SK-N-SH (cell line): ENCODE results near the gene KRT20. TPM values are rescaled to one million over a fixed set of nuclear protein-coding genes. Genes with fewer than 3 reads are reported as not detected.

Source experiments
- CTCF ChIA-PET: fragments of 300-600, 350-600 bp; formaldehyde crosslinking; extraction: SDS; loops from one replicate; lab custom pipeline; 2021; lab: Yijun Ruan, JAX
- POLR2A ChIA-PET: fragments of 350-600 bp; sonication (Branson Sonifier 250); formaldehyde crosslinking; extraction: SDS; loops from one replicate; lab custom pipeline; 2020; ENCODE audit warnings: antibody characterized with exemption, inconsistent platforms; lab: Yijun Ruan, JAX
- DNase-seq: peaks from one replicate; pipeline ENCODE4 v3.0.0; 2012
- H2AFZ ChIP-seq: fragments of 200-600 bp; sonication (generic); 2 replicates; pipeline ENCODE4 v1.8.1; 2016; ENCODE audit warnings: antibody characterized with exemption, mild to moderate bottlenecking, low read depth
- H3F3A ChIP-seq: fragments of 200-600 bp; sonication (generic); replicated peaks from 2 replicates; pipeline ENCODE3; 2016; ENCODE audit warnings: antibody characterized with exemption, mild to moderate bottlenecking; ENCODE audit not compliant: insufficient read depth
- H3K27ac ChIP-seq, 2 experiments: fragments of 200-500 bp in 1 of 2; fragments of 200-600 bp in 1 of 2; sonication (Bioruptor generic) in 1 of 2; sonication (generic), shearing (Covaris generic) in 1 of 2; 2 replicates each; pipeline versions ENCODE4 v1.5.1 to v1.6.1; 2014 to 2016; ENCODE audit warnings: low read depth in 2 of 2, inconsistent platforms in 1 of 2, low read length in 1 of 2, mild to moderate bottlenecking in 1 of 2, mixed read lengths in 1 of 2
- H3K27me3 ChIP-seq: fragments of 200-600 bp; sonication (generic), shearing (Covaris generic); 2 replicates; pipeline ENCODE4 v1.6.1; 2016; ENCODE audit warnings: mixed run types; ENCODE audit not compliant: insufficient read depth
- H3K36me3 ChIP-seq, 2 experiments: fragments of 200-500 bp in 1 of 2; fragments of 200-600 bp in 1 of 2; sonication (Bioruptor generic) in 1 of 2; sonication (generic) in 1 of 2; replicated peaks in 1 of 2; 2 replicates each; pipeline versions ENCODE3 to v1.5.1; 2014 to 2016; ENCODE audit warnings: low read length in 1 of 2, mild to moderate bottlenecking in 1 of 2; ENCODE audit not compliant: insufficient read depth in 2 of 2, control insufficient read depth in 1 of 2
- H3K4me1 ChIP-seq, 2 experiments: fragments of 200-500 bp in 1 of 2; fragments of 200-600 bp in 1 of 2; sonication (Bioruptor generic) in 1 of 2; sonication (generic), shearing (Covaris generic) in 1 of 2; 2 replicates each; pipeline versions ENCODE4 v1.5.1 to v1.6.1; 2014 to 2016; ENCODE audit warnings: low read depth in 1 of 2, low read length in 1 of 2, mixed run types in 1 of 2; ENCODE audit not compliant: insufficient read depth in 2 of 2, control insufficient read depth in 1 of 2
- H3K4me2 ChIP-seq: fragments of 200-600 bp; sonication (generic), shearing (Covaris generic); 2 replicates; pipeline ENCODE4 v1.6.1; 2017; ENCODE audit warnings: mixed run types
- H3K4me3 ChIP-seq, 2 experiments: fragments of 200-500 bp in 1 of 2; fragments of 200-600 bp in 1 of 2; sonication (Bioruptor generic) in 1 of 2; sonication (generic), shearing (Covaris generic) in 1 of 2; 2 replicates each; pipeline versions ENCODE4 v1.5.1 to v1.8.1; 2014 to 2016; ENCODE audit warnings: low read depth in 2 of 2, inconsistent platforms in 1 of 2, low read length in 1 of 2, mild to moderate bottlenecking in 1 of 2, mixed read lengths in 1 of 2, moderate library complexity in 1 of 2
- H3K79me2 ChIP-seq: fragments of 200-600 bp; sonication (generic); 2 replicates; pipeline ENCODE4 v1.8.1; 2017; ENCODE audit warnings: mild to moderate bottlenecking; ENCODE audit not compliant: insufficient read depth
- H3K9ac ChIP-seq: fragments of 200-600 bp; sonication (generic); 2 replicates; pipeline ENCODE4 v1.6.1; 2017; ENCODE audit warnings: mixed run types
- H3K9me2 ChIP-seq: fragments of 200-600 bp; sonication (generic); 2 replicates; pipeline ENCODE4 v1.6.1; 2017; ENCODE audit warnings: mixed run types
- H3K9me3 ChIP-seq: fragments of 200-600 bp; sonication (generic); 2 replicates; pipeline ENCODE4 v1.6.1; 2017; ENCODE audit warnings: mixed run types, mild to moderate bottlenecking, moderate library complexity
- H4K20me1 ChIP-seq: fragments of 200-600 bp; sonication (generic); 2 replicates; pipeline ENCODE4 v1.6.1; 2017; ENCODE audit warnings: mild to moderate bottlenecking, mixed run types; ENCODE audit not compliant: insufficient read depth
- ELF1 ChIP-seq: IDR thresholded peaks from 2 replicates; pipeline ENCODE4 v1.4.0; 2012
- EP300 ChIP-seq, 2 experiments: IDR thresholded peaks; 2 replicates each; pipeline versions ENCODE4 v1.4.0 to v1.6.1; 2012; ENCODE audit warnings: borderline replicate concordance in 1 of 2, low read depth in 1 of 2, low read length in 1 of 2
- FOSL2 ChIP-seq: IDR thresholded peaks from 2 replicates; pipeline ENCODE4 v1.4.0; 2012; ENCODE audit warnings: low read depth, mild to moderate bottlenecking, moderate library complexity, borderline replicate concordance
- FOXJ3 ChIP-seq: sonication (generic); formaldehyde crosslinking; IDR thresholded peaks from 2 replicates; pipeline ENCODE4 v1.5.1; 2020; ENCODE audit warnings: mild to moderate bottlenecking, missing genetic modification reagents
- FOXM1 ChIP-seq: IDR thresholded peaks from 2 replicates; pipeline ENCODE4 v1.4.0; 2012; ENCODE audit warnings: low read depth, mild to moderate bottlenecking
- GABPA ChIP-seq: IDR thresholded peaks from 2 replicates; pipeline ENCODE4 v1.4.0; 2012; ENCODE audit warnings: low read depth, mild to moderate bottlenecking
- JUND ChIP-seq: IDR thresholded peaks from 2 replicates; pipeline ENCODE4 v1.4.0; 2012
- MEF2A ChIP-seq: IDR thresholded peaks from 2 replicates; pipeline ENCODE4 v1.4.0; 2012; ENCODE audit warnings: low read depth, borderline replicate concordance
- MXI1 ChIP-seq: IDR thresholded peaks from 2 replicates; pipeline ENCODE4 v1.6.1; 2012; ENCODE audit warnings: mild to moderate bottlenecking, low read depth, low read length, improper control_type of control experiment
- NFIC ChIP-seq: IDR thresholded peaks from 2 replicates; pipeline ENCODE4 v1.4.0; 2012; ENCODE audit warnings: borderline replicate concordance
- NRF1 ChIP-seq: IDR thresholded peaks from 2 replicates; pipeline ENCODE4 v1.6.1; 2012; ENCODE audit warnings: low read depth, mild to moderate bottlenecking, low read length
- RAD21 ChIP-seq: IDR thresholded peaks from 2 replicates; pipeline ENCODE4 v1.6.1; 2012; ENCODE audit warnings: mild to moderate bottlenecking, low read length
- RFX5 ChIP-seq: IDR thresholded peaks from 2 replicates; pipeline ENCODE4 v1.6.1; 2012; ENCODE audit warnings: mild to moderate bottlenecking, improper control_type of control experiment, low read length
- RXRA ChIP-seq: IDR thresholded peaks from 2 replicates; pipeline ENCODE4 v1.4.0; 2012; ENCODE audit warnings: low read depth, mild to moderate bottlenecking, borderline replicate concordance
- SMC3 ChIP-seq: IDR thresholded peaks from 2 replicates; pipeline ENCODE4 v1.6.1; 2012; ENCODE audit warnings: low read depth, low read length, improper control_type of control experiment
- TAF1 ChIP-seq: IDR thresholded peaks from 2 replicates; pipeline ENCODE4 v1.6.1; 2012; ENCODE audit warnings: low read depth, mild to moderate bottlenecking, low read length, moderate library complexity, borderline replicate concordance
- TEAD4 ChIP-seq: IDR thresholded peaks from 2 replicates; pipeline ENCODE4 v1.4.0; 2012; ENCODE audit warnings: mild to moderate bottlenecking, borderline replicate concordance; ENCODE audit not compliant: insufficient read depth
- WGBS: methylation state at CpG from one replicate; pipeline ENCODE4 v1.1.6; 2017; ENCODE audit warnings: low lambda C conversion rate; 5-methylcytosine and 5-hydroxymethylcytosine counted together
- polyA plus RNA-seq, 3 experiments: library from polyadenylated mRNA; depleted of rRNA; stranded (reverse); fragments of >200 nt; gene quantifications; 2 replicates each; pipeline ENCODE4 v1.2.3, GENCODE V29; 2012
- TF ChIP-seq, protein P1 (sequence below): IDR thresholded peaks from 2 replicates; pipeline ENCODE4; 2012
- TF ChIP-seq, protein P2 (sequence below): IDR thresholded peaks from 2 replicates; pipeline ENCODE4 v1.4.0; 2012; ENCODE audit warnings: low read depth, borderline replicate concordance

Gene KRT20
- polyA plus RNA-seq, 1 of the 3 experiments (the other 2 are of a cell fraction) = not detected

DNA sequence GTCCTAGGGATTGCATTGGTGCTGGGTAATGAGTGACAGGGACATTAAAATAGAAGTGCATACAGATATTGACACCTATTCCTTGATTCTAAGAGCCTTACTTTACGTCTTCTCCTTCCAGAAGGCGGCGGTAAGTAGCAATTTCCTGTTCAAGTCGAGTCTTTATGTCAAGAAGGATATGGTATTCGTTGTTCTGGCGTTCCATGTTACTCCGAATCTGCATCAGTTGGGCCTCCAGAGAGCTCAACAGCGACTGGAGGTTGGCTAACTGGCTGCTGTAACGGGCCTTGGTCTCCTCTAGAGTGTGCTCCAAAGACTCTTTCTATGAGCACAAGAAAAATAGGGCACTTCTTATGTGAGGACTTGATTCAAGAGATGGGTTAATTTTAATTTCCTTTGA is 7.0 kb downstream of the KRT20 start:
- CTCF ChIA-PET = interaction anchor here (1.0 kb wide), 1 partner anchor 30 kb away, joined by 3 read pairs; no protein-coding TSS in a partner anchor
- POLR2A ChIA-PET = no interaction called here
- no peak for DNase-seq
- H3K9me2 ChIP-seq = no peaks in the 10 kb centered on the region
- no peaks in the 10 kb centered on the region for H3F3A ChIP-seq
- no peak overlapping the region for H3K27ac ChIP-seq
- no peak for TF ChIP-seq SMC3
- no peaks in the 10 kb centered on the region for H4K20me1 ChIP-seq
- no peaks in the 10 kb centered on the region; the same call in 1 of the 2 replicates for H3K9me3 ChIP-seq
- H3K4me2 ChIP-seq = no peak overlapping the region
- H3K27me3 ChIP-seq = peaks cover 32% of the 10 kb centered on the region; the same call in 1 of the 2 replicates
- no peaks in the 10 kb centered on the region for H3K36me3 ChIP-seq
- H2AFZ ChIP-seq = no peak overlapping the region
- WGBS = 32% methylated on average over 9 of the region's 9 CpGs
- no peaks in the 10 kb centered on the region for H3K4me1 ChIP-seq
- no peak overlapping the region for H3K4me3 ChIP-seq
- H3K79me2 ChIP-seq = no peaks in the 10 kb centered on the region
- no peak overlapping the region for H3K9ac ChIP-seq

DNA sequence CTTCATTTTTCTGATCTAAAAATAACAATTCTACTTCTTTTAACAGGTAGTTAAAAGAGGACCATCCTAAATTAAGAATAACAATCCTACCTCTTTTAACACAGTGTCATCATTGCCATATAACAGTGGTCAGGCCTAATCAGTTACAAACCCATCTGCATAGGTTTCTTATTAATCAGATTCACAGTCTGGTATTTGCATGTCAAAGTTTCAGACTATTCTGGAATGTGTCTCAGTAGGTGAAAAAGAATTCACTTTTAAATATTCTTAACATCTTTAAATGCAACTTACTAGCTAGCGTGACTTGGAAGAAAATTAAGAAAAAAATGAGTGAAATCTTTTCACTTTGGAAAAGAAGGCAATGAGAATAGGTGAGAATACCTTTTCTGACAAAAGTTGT is 11.2 kb downstream of the KRT20 start:
- H3K27ac ChIP-seq = no peak overlapping the region
- H3K27me3 ChIP-seq = peaks cover 23% of the 10 kb centered on the region
- no peaks in the 10 kb centered on the region for H3K9me2 ChIP-seq
- no peak for TF ChIP-seq FOXJ3 (CRISPR knock-in tag)
- TF ChIP-seq MEF2A = no peak
- no peak for TF ChIP-seq RFX5
- TF ChIP-seq, protein P1, sequence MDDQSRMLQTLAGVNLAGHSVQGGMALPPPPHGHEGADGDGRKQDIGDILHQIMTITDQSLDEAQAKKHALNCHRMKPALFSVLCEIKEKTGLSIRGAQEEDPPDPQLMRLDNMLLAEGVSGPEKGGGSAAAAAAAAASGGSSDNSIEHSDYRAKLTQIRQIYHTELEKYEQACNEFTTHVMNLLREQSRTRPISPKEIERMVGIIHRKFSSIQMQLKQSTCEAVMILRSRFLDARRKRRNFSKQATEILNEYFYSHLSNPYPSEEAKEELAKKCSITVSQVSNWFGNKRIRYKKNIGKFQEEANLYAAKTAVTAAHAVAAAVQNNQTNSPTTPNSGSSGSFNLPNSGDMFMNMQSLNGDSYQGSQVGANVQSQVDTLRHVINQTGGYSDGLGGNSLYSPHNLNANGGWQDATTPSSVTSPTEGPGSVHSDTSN = no peak
- TF ChIP-seq ELF1 = no peak
- no peak for TF ChIP-seq TAF1
- TF ChIP-seq RAD21 = no peak
- TF ChIP-seq NFIC = no peak
- TF ChIP-seq NRF1 = no peak
- no peak for TF ChIP-seq FOSL2
- no peak for TF ChIP-seq EP300 (IDR thresholded peaks at IDR 0.05; ENCODE audit: borderline replicate concordance in 1 of 2, low read depth in 1 of 2, low read length in 1 of 2)
- TF ChIP-seq JUND = no peak
- TF ChIP-seq MXI1 = no peak
- no peak for TF ChIP-seq TEAD4
- TF ChIP-seq RXRA = no peak
- no peak for TF ChIP-seq GABPA
- TF ChIP-seq FOXM1 = no peak
- TF ChIP-seq, protein P2, sequence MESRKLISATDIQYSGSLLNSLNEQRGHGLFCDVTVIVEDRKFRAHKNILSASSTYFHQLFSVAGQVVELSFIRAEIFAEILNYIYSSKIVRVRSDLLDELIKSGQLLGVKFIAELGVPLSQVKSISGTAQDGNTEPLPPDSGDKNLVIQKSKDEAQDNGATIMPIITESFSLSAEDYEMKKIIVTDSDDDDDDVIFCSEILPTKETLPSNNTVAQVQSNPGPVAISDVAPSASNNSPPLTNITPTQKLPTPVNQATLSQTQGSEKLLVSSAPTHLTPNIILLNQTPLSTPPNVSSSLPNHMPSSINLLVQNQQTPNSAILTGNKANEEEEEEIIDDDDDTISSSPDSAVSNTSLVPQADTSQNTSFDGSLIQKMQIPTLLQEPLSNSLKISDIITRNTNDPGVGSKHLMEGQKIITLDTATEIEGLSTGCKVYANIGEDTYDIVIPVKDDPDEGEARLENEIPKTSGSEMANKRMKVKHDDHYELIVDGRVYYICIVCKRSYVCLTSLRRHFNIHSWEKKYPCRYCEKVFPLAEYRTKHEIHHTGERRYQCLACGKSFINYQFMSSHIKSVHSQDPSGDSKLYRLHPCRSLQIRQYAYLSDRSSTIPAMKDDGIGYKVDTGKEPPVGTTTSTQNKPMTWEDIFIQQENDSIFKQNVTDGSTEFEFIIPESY = no peak
- TF ChIP-seq, all 33 proteins: peak for 0
- H3K4me2 ChIP-seq = no peak overlapping the region
- POLR2A ChIA-PET = no interaction called here
- H3K9me3 ChIP-seq = no peaks in the 10 kb centered on the region; the same call in 1 of the 2 replicates
- H3F3A ChIP-seq = no peaks in the 10 kb centered on the region
- H2AFZ ChIP-seq = no peak overlapping the region
- no peaks in the 10 kb centered on the region for H4K20me1 ChIP-seq
- CTCF ChIA-PET = interaction anchor here (0.9 kb wide), 1 partner anchor 14 kb away, joined by 3 read pairs; no protein-coding TSS in a partner anchor
- H3K4me3 ChIP-seq = no peak overlapping the region
- H3K4me1 ChIP-seq = no peaks in the 10 kb centered on the region
- WGBS = 33% methylated on average over 1 of the region's 1 CpG
- no peak overlapping the region for H3K9ac ChIP-seq
- H3K36me3 ChIP-seq = no peaks in the 10 kb centered on the region
- DNase-seq = no peak
- H3K79me2 ChIP-seq = no peaks in the 10 kb centered on the region
